HepG2 (cell line): Measurements from ENCODE around the gene NVL. TPM values are rescaled to one million over a fixed set of nuclear protein-coding genes. Genes with fewer than 3 reads are reported as not detected.

Experiments used
- AFF4 ChIP-seq: sonication (generic); formaldehyde crosslinking; IDR thresholded peaks from 2 replicates; pipeline ENCODE4 v1.4.0; 2020; ENCODE audit warnings: missing genetic modification reagents
- MBD4 ChIP-seq: IDR thresholded peaks from 2 replicates; pipeline ENCODE4 v1.6.1; 2012; ENCODE audit warnings: low read length, inconsistent platforms, borderline replicate concordance
- SIX1 ChIP-seq: sonication (generic); formaldehyde crosslinking; IDR thresholded peaks from 2 replicates; pipeline ENCODE4 v1.4.0; 2020; ENCODE audit warnings: missing genetic modification reagents, borderline replicate concordance
- TIGD3 ChIP-seq: sonication (generic); formaldehyde crosslinking; IDR thresholded peaks from 2 replicates; pipeline ENCODE4 v1.5.1; 2020; ENCODE audit warnings: mild to moderate bottlenecking, missing genetic modification reagents, borderline replicate concordance
- ZFX ChIP-seq: sonication (generic); formaldehyde crosslinking; IDR thresholded peaks from 2 replicates; pipeline ENCODE4 v1.4.0; 2020; ENCODE audit warnings: mild to moderate bottlenecking, low read depth, missing genetic modification reagents, moderate library complexity
- ZNF501 ChIP-seq: sonication (generic); formaldehyde crosslinking; IDR thresholded peaks from 2 replicates; pipeline ENCODE4 v1.5.1; 2020; ENCODE audit warnings: mild to moderate bottlenecking, moderate library complexity, missing genetic modification reagents
- ZNF572 ChIP-seq: sonication (generic); formaldehyde crosslinking; IDR thresholded peaks from 2 replicates; pipeline ENCODE4 v1.5.1; 2020; ENCODE audit warnings: mild to moderate bottlenecking, missing genetic modification reagents
- ZNF670 ChIP-seq: sonication (generic); formaldehyde crosslinking; IDR thresholded peaks from 2 replicates; pipeline ENCODE4 v1.8.0; 2022; ENCODE audit warnings: mild to moderate bottlenecking, missing genetic modification reagents, borderline replicate concordance
- ZNF766 ChIP-seq: sonication (generic); formaldehyde crosslinking; IDR thresholded peaks from 2 replicates; pipeline ENCODE4 v1.5.0; 2020; ENCODE audit warnings: missing genetic modification reagents, borderline replicate concordance
- polyA plus RNA-seq, 8 experiments: library from polyadenylated mRNA; depleted of rRNA in 3 of 8; stranded (reverse) in 7 of 8; unstranded in 1 of 8; fragments of >200 nt; fragmentation: Illumina TruSeq in 4 of 8; extraction: Trizol in 4 of 8; gene quantifications; 2 replicates each; pipeline versions ENCODE4 v1.2.1 to v1.2.3, GENCODE V29; 2011 to 2016; ENCODE audit warnings: low read depth in 4 of 8, missing spikeins in 1 of 8, mixed read lengths in 1 of 8; ENCODE audit not compliant: insufficient read depth in 1 of 8
- total RNA-seq, 5 experiments: library from RNA; depleted of rRNA; stranded (reverse); fragments of >200 nt; fragmentation: Illumina TruSeq; extraction: Trizol; gene quantifications; 2 replicates each; pipeline ENCODE4 v1.2.3, GENCODE V29; 2016; ENCODE audit warnings: low read depth in 1 of 5
- TF ChIP-seq, protein P1 (sequence below): IDR thresholded peaks from 2 replicates; pipeline ENCODE4 v1.4.0; 2020; ENCODE audit warnings: mild to moderate bottlenecking, missing genetic modification reagents

NVL gene
- total and polyA plus RNA-seq, 2 of the 13 experiments (the other 11 are each of a cell fraction or from before 2014, with no cell fraction given) = 8.3 to 21.0 TPM

- TF ChIP-seq ZNF670 (CRISPR knock-in tag) = no peak
- TF ChIP-seq, protein P1, sequence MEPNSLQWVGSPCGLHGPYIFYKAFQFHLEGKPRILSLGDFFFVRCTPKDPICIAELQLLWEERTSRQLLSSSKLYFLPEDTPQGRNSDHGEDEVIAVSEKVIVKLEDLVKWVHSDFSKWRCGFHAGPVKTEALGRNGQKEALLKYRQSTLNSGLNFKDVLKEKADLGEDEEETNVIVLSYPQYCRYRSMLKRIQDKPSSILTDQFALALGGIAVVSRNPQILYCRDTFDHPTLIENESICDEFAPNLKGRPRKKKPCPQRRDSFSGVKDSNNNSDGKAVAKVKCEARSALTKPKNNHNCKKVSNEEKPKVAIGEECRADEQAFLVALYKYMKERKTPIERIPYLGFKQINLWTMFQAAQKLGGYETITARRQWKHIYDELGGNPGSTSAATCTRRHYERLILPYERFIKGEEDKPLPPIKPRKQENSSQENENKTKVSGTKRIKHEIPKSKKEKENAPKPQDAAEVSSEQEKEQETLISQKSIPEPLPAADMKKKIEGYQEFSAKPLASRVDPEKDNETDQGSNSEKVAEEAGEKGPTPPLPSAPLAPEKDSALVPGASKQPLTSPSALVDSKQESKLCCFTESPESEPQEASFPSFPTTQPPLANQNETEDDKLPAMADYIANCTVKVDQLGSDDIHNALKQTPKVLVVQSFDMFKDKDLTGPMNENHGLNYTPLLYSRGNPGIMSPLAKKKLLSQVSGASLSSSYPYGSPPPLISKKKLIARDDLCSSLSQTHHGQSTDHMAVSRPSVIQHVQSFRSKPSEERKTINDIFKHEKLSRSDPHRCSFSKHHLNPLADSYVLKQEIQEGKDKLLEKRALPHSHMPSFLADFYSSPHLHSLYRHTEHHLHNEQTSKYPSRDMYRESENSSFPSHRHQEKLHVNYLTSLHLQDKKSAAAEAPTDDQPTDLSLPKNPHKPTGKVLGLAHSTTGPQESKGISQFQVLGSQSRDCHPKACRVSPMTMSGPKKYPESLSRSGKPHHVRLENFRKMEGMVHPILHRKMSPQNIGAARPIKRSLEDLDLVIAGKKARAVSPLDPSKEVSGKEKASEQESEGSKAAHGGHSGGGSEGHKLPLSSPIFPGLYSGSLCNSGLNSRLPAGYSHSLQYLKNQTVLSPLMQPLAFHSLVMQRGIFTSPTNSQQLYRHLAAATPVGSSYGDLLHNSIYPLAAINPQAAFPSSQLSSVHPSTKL (CRISPR knock-in tag) = 0 out of 2 replicates have a peak, but pooled peaks have one; percentile 3
- no peak for TF ChIP-seq SIX1 (CRISPR knock-in tag)
- TF ChIP-seq ZNF572 = no peak
- no peak for TF ChIP-seq ZNF501 (CRISPR knock-in tag)
- no peak for TF ChIP-seq ZNF766 (CRISPR knock-in tag)
- TF ChIP-seq AFF4 (CRISPR knock-in tag) = no peak
- TF ChIP-seq MBD4 = no peak
- no peak for TF ChIP-seq ZFX (CRISPR knock-in tag)
- no peak for TF ChIP-seq TIGD3
Measured at GRCh38 chr1:224357626-224358124, 27.7 kb upstream of the NVL start (continued).
